HG03108 (cell line): ENCODE data around the gene PDCD10.

Experiments
- ATAC-seq: cut with Tn5 transposase; IDR thresholded peaks from one replicate; pipeline ENCODE4 v1.9.1; 2021; ENCODE audit warnings: moderate library complexity; ENCODE audit not compliant: unreplicated experiment

Gene PDCD10

DNA sequence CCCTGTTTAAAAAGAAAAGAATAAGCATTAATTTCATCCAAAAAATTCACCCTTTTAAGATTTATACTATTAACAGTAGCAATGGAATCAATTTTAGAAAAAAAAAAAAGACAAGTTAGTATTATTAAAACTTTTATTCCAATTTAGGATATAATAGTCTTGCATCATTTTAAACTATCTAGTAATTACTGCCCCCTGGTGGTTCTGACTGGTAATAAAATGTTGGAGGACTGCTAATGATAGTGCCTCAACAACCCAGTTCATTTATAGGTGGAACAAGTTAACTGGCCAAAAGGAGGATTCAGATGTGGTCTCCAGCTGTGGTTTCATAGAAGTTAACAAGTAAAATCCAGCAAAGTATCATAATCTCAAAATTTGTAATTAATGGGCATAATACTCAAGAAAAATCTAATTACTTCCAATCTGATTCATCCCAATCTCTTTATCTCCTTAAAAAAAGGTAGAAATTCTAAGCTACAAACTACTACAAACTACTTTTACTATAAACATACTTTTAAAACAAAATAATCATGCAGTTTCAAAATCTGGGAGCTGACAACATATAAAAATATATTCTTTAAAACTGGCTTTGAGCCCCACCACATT is 50.2 kb downstream of the PDCD10 start:
- ATAC-seq = peak; percentile 57

DNA sequence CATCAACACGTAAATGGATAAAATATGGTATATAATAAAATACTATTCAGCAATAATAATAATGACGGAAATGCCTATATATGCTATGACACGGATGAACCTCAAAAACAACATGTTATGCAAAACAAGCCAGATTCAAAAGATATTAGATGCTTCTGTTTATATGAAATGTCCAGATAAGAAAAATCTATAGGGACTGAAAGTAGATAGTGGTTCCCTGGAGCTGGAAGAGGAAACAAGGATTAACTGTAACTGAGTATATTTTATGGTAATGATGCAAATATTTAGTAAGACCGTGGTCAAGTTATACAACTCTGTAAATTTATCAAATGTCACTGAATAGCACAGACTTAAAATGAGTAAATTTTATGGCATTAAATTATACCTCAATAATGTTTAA is 55.2 kb downstream of the PDCD10 start:
- ATAC-seq = no peak

DNA sequence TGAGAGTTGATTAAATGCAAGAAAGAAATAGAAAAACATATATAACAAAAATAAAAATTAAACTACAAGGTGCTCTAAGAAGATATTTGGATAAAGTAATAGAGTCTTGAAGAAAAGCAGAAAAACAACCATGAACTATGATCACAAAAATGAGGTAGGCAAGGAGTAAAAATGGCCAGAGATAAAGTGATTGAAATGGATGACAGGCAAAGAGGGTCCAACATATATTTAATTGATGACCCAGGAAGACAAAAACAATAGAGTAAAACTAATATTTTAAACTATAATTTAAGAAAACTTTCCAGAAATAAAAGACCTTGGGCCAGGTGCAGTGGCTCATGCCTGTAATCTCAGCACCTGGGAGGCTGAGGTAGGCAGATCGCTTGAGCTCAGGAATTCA is 58.8 kb downstream of the PDCD10 start:
- ATAC-seq = no peak

DNA sequence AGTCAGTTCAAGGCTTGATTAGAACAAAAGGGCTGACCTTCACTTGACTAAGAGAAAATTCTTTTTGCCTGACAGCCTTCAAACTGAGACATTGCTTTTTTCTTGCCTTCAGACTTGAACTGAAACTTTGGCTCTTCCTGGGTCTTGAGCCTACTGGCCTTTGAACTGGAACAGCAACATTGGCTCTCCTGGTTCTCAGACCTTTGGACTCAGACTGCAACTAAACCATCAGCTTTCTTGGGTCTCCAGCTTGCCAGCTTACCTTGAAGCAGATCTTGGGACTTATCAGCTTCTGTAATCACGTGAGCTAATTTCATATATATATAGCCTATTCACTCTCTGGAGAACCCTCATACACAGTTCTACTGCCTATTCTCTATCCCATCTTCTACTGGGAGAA is 61.5 kb downstream of the PDCD10 start:
- ATAC-seq = no peak

DNA sequence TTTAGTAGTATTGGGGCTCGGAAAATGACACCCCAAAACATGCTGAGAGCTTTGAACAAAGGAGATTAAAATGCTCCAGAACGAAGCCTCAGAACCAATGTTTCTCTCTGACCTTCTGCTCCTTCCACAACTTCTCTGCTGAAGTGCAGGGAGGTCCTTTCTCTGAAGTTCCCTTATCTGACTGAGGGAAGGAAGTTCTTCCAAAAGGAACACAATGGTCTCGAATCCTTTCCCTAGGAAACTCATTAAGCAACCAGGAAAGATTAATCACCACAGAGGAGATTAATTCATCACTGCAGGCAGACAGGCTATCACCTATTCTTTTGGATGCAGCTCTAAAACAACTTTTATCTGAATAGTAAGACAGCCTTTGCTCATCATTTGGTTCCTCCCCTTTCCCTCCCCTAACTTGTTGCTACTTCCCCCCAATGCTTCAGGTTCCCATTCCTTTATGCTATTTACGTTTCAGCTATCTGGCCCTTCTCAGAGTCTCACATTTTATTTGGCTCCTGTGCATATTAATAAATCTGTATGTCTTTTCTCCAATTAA is 62.7 kb downstream of the PDCD10 start:
- ATAC-seq = no peak

DNA sequence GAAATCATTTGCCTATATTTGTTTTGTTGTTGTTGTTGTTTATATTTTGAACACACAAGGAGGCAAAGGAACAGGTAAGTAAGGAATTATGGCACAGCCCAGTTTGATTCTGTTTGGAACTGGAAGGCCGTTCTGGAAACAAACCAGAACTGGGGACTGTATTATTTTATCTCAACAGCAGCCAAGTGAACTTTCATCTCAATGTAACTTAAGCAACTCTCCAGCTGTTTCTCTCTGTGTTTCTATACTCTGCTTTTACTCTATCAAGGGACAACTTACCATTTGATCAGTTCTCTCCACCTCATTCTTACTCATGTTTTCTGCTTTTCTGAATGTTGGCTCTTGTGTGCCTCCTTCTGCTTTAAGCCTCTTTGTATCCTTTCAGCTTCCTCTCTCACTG is 65.0 kb downstream of the PDCD10 start:
- ATAC-seq = no peak

DNA sequence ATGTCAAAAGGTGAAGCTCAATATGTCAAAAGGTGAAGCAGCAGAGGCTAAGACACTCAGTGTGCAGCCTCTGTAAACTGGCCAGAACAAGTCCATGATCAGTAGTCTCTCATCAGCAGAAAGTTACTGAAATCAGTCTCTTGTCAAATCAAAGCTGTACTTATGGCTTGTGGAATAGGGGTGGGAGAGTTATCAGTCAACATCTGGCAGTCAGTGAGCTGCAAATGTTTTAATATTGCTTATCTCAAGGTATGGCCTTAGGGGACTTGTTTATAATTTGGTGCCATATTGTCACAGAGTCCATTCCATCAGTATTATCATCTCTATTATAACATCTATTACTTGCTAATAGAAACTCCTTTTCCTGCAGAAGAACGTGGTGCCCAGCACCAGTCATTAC is 66.0 kb downstream of the PDCD10 start:
- no peak for ATAC-seq

DNA sequence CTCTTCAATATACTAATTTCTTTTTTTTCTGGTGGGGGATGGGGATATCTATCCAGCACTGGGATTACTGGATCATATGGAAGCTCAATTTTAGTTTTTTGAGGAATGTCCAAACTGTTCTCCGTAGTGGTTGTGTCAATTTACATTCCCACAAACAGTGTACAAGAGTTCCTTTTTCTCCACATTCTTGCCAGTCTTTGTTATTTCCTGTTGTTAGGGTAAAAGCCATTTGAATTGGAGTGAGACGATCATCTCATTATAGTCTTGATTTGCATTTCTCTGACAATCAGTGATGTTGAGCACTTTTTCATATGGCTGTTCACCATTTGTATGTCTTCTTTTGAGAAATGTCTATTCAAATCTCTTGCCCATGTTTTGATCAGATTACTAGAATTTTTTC is 68.1 kb downstream of the PDCD10 start:
- no peak for ATAC-seq

DNA sequence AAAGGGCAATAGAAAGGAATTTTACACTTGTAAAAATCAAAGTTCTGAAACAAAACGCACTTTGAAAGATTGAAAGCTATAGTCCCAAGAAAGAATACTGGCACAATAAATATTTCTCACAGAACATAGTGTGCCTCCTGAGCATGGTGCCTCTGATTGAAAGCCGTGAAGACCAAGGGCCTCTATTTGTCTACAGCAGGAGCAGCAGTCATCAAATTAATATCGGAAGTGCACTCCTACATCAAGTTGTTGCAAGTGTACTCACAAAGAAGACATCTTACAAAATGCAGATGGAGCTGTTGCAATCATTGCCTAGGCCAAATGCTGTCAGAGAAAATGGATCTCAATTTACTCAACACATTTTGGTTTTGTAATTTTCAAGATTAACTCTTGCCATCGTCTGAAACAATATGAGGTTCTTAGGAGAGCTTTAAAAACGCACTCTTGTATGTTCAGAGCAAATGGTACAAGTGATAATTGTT is 71.7 kb downstream of the PDCD10 start:
- no peak for ATAC-seq

DNA sequence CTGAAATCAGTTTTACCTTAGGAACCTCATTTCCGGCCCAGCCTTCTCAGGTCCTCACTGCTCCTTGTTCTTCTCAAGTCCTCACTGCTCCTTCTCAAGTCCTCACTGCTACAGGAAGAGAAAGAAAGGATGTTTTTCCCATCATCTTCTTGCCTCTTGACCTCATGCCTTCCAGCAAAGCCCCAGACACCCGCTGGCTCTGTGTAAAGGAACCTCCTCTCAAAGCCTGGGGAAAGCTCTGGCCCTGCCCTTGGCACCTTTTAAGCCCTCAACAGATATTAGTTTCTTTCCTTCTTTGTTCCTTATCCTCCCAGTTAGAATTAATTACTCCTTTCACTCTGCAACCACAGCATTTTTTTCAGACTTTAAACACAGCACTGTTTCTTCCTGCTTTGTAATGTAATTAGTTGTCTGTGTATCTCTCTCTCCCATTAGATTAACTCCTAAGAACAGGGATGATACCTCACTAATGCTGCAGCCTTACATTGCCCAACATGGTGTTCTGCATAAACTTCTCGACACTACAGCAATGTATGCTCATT is 76.9 kb downstream of the PDCD10 start:
- ATAC-seq = no peak

DNA sequence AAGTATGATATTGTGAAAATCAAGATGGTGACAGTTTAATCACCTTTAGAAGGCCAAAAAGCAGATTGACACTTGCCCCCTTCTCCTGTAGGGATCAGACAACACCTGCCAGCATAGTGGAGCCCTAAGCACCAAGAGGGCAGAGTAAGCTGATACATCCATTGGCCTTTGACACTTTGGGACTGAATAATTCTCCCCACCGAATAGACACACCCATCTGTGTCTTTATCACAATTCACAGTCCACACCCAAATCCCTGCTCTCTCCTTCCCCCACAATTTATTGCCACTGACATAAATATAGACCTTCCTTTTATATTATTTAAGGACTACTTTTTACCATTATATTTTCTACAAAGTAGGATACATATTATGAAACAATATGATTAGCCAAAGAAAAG is 77.9 kb downstream of the PDCD10 start:
- no peak for ATAC-seq

DNA sequence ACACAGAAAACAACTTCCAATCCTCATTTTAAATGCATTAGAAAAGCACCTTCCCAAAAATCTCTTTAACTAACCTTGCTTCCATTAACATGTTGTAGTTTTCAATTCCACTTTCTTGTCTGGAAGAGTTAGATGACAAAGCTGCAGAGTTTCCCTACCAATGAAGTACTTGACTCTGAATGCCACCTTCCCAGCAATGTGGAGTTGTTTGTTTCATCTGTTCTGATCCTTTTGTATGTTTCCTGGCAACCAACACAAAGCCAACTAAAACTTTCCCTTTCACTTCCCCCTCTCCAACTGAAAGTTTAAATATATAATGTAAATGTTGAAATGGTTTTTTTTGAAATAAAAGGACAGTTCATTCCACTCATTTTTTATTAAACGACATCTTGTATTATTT is 80.9 kb downstream of the PDCD10 start, which contains the start of gene WDR49:
WDR49 (minus strand) TSS at position 183 of the 400 bp plus-strand sequence. CDS start 517 bp downstream, outside the sequence.
- no peak for ATAC-seq

DNA sequence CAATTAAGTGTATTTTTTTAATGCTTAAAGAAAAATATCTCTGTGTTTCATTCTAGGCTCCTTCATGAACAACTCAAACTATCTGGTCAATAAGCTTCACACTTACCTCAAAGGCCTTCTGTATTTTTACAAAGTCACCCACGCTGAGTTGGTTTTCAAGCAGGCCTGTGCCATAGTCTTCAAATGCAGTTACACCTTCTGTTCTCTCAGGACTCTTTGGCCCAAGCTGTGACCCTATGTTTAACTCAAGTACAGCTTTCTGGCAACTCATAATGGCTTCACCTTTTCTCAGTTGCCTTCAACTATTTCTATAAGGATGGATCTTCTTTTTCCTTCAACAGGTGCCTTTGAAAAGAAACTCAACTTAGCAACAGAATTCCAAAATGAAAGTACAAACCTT is 81.5 kb downstream of the PDCD10 start:
- no peak for ATAC-seq

DNA sequence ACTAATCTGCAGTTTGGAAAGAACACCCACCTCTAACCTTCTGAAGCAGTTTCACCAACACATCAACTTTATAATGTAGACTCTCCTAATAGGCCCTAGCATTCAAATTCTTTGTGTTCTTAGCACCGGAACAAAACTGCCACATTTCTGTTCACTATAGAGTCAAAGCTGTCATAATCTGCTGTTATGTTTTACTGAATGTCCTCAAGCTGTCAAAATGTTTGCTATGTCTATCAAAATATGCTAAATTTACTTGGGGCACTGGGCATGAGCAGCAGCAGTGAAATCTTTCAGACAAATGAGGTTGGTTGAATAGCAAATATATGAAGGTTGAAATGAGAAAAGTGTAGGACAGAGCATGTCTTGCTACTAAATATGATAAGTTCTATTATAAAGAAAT is 82.9 kb downstream of the PDCD10 start:
- ATAC-seq = no peak

DNA sequence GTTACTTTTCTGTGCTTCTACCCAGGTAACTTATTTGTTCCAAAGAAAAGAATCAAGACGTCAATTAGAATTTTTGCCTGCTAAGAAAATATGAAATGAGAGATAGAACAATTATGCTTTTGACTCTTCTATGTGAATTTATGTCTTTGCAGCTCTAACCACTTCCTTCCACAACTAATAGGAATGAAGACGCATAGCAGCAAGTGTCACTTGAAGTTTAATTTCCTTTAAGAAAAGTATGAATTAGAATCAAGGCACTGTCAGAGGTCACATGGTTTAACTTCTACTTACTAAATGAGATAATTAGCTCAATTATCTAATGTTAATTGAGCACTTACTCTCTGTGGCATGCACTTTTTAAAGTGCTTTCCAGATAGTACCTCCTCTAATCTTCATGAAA is 84.2 kb downstream of the PDCD10 start:
- no peak for ATAC-seq

DNA sequence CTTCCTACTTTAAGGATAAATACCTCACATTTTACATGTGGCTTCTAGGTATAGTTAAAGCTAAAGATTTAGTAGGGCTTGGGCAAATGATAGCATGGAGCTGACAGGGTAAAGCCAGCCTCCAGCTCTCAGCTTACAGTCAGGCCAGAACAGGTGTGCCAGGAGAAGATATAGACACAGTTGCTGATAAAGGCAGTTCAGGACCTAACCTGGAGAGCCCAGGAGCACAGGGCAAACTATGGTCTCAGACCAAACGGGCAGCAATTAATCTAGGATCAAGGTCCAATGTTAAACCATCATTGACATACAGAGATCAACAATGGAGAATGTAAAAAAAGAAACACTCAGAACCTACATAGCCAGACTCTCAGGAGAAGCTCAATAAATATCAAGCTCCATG is 84.9 kb downstream of the PDCD10 start:
- no peak for ATAC-seq

DNA sequence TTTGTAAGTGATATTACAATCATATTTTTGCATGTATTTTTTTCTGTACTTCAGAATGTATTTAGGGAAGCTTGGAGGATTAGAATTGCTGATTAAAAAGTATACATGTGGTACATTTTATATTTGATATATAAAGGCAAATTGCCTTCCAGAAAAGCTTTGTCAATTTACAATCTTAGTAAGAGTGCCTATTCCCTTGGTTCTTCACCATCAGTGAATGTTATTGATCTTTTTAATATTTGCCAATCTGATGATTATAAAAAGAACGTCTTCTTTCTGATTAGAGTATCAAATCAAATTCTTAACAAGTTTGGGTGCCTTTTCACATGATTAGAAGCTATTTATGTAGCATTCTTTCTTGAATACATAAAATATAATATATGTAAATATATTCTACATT is 90.1 kb downstream of the PDCD10 start:
- ATAC-seq = no peak
